Neural cell (in vitro differentiated cells): Measurements from ENCODE around the gene FOXF1. TPM values are rescaled to one million over a fixed set of nuclear protein-coding genes. Genes with fewer than 3 reads are reported as not detected.

Experiments used
- H2AFZ ChIP-seq: fragments of 200-600, 300-800 bp; sonication (generic), shearing (Covaris generic); 2 replicates; pipeline ENCODE4 v1.6.0; 2014; ENCODE audit warnings: low read depth, mild to moderate bottlenecking, antibody characterized with exemption, low read length, moderate library complexity
- H3F3A ChIP-seq: fragments of 200-600 bp; shearing (Covaris generic); 2 replicates; pipeline ENCODE4 v1.6.1; 2016; ENCODE audit warnings: mild to moderate bottlenecking, moderate library complexity, mixed read lengths, antibody characterized with exemption, low read length; ENCODE audit not compliant: insufficient read depth, poor library complexity, severe bottlenecking
- H3K27ac ChIP-seq: fragments of 200-600, 300-800 bp; sonication (generic), shearing (Covaris generic); 2 replicates; pipeline ENCODE4 v1.5.1; 2014; ENCODE audit warnings: mild to moderate bottlenecking, low read length, moderate library complexity
- H3K27me3 ChIP-seq: fragments of 300-800, 200-600 bp; sonication (generic), shearing (Covaris generic); 2 replicates; pipeline ENCODE4 v1.6.0; 2014; ENCODE audit warnings: mild to moderate bottlenecking, low read depth, low read length, moderate library complexity; ENCODE audit not compliant: insufficient read depth
- H3K36me3 ChIP-seq: fragments of 300-800, 200-600 bp; sonication (generic), shearing (Covaris generic); 2 replicates; pipeline ENCODE4 v1.5.1; 2014; ENCODE audit warnings: mild to moderate bottlenecking, antibody characterized with exemption, low read length, moderate library complexity; ENCODE audit not compliant: insufficient read depth
- H3K4me2 ChIP-seq: fragments of 300-800, 200-600 bp; sonication (generic), shearing (Covaris generic); 2 replicates; pipeline ENCODE4 v1.6.0; 2014; ENCODE audit warnings: mild to moderate bottlenecking, low read length
- H3K4me3 ChIP-seq: fragments of 300-800, 200-600 bp; sonication (generic), shearing (Covaris generic); 2 replicates; pipeline ENCODE4 v1.5.1; 2014; ENCODE audit warnings: mild to moderate bottlenecking, low read length, moderate library complexity
- H3K79me2 ChIP-seq: fragments of 200-600 bp; shearing (Covaris generic); replicated peaks from 2 replicates; pipeline ENCODE4 v1.6.0; 2014; ENCODE audit warnings: mild to moderate bottlenecking, low read length, moderate library complexity; ENCODE audit not compliant: insufficient read depth
- H3K9ac ChIP-seq: fragments of 300-800, 200-600 bp; sonication (generic), shearing (Covaris generic); 2 replicates; pipeline ENCODE4 v1.6.1; 2016; ENCODE audit warnings: mild to moderate bottlenecking, low read length, mixed read lengths
- H3K9me2 ChIP-seq: fragments of 200-600 bp; shearing (Covaris generic); 2 replicates; pipeline ENCODE4 v1.6.1; 2016; ENCODE audit warnings: mild to moderate bottlenecking, low read length, mixed read lengths; ENCODE audit not compliant: insufficient read depth
- H3K9me3 ChIP-seq: fragments of 200-600, 300-800 bp; sonication (generic), shearing (Covaris generic); 2 replicates; pipeline ENCODE4 v1.6.1; 2016; ENCODE audit warnings: mild to moderate bottlenecking, mixed run types, low read length, moderate library complexity, mixed read lengths
- H4K20me1 ChIP-seq: fragments of 200-600 bp; shearing (Covaris generic); 2 replicates; pipeline ENCODE4 v1.6.1; 2016; ENCODE audit warnings: mild to moderate bottlenecking, mixed run types; ENCODE audit not compliant: insufficient read depth
- EP300 ChIP-seq: fragments of 450-650 bp; conservative IDR thresholded peaks from 2 replicates; pipeline ENCODE4 v1.6.1; 2014; ENCODE audit warnings: antibody characterized with exemption, mild to moderate bottlenecking, moderate library complexity; ENCODE audit not compliant: poor library complexity, severe bottlenecking
- EZH2 ChIP-seq: fragments of 200-600, 300-800 bp; shearing (Covaris generic), sonication (generic); IDR thresholded peaks from 2 replicates; pipeline ENCODE4 v1.6.1; 2014; ENCODE audit warnings: antibody characterized with exemption, low read length, borderline replicate concordance, mild to moderate bottlenecking; ENCODE audit not compliant: insufficient read depth, poor library complexity, severe bottlenecking
- MXI1 ChIP-seq: fragments of 450-650 bp; conservative IDR thresholded peaks from 2 replicates; pipeline ENCODE4 v1.6.1; 2014; ENCODE audit warnings: antibody characterized with exemption, mild to moderate bottlenecking; ENCODE audit not compliant: poor library complexity, severe bottlenecking
- POLR2AphosphoS5 ChIP-seq: IDR thresholded peaks from 2 replicates; pipeline ENCODE4 v1.6.1; 2012
- RAD21 ChIP-seq: fragments of 450-650 bp; conservative IDR thresholded peaks from 2 replicates; pipeline ENCODE4 v1.6.1; 2014; ENCODE audit warnings: antibody characterized with exemption, mild to moderate bottlenecking, moderate library complexity
- REST ChIP-seq: IDR thresholded peaks from 2 replicates; pipeline ENCODE4 v1.6.1; 2012; ENCODE audit warnings: borderline replicate concordance
- SMC3 ChIP-seq: fragments of 450-650 bp; conservative IDR thresholded peaks from 2 replicates; pipeline ENCODE4 v1.6.1; 2014; ENCODE audit warnings: antibody characterized with exemption, mild to moderate bottlenecking, moderate library complexity; ENCODE audit not compliant: poor library complexity
- TAF1 ChIP-seq: IDR thresholded peaks from 2 replicates; pipeline ENCODE4 v1.6.1; 2012; ENCODE audit warnings: low read depth
- polyA plus RNA-seq: library from polyadenylated mRNA; depleted of rRNA; stranded (reverse); fragments of >200 nt; gene quantifications from 2 replicates; pipeline ENCODE4 v1.2.3, GENCODE V29; 2014
- TF ChIP-seq, protein P1 (sequence below): fragments of 450-650 bp; IDR thresholded peaks from 2 replicates; pipeline ENCODE4 v1.5.1; 2014; ENCODE audit warnings: antibody characterized with exemption, mild to moderate bottlenecking, moderate library complexity; ENCODE audit not compliant: poor library complexity, severe bottlenecking

The FOXF1 gene
- polyA plus RNA-seq, 1 donor from 2014 or later: not detected

DNA sequence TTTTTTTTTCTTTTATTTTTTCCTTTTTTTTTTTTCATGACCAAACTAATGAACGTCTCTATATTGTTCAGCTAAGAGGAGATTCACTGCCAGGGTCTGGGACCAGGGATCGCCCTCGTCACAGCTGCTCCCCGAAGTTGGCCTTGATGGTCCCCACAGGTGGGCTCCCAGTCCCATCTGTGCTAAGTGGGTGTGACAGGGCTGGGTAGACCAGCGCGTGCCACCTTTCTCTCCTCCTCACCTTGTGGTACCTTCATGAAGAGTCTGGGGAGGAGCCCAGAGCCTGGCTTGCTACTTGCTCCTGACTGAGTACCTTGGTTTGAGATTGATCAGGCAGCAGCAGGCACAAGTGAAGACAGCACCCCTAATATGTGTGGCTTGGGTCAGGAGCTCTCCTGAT lies 6.5 kb upstream of the FOXF1 start:
- no peak overlapping the region for H3K27ac ChIP-seq
- peaks cover 98% of the 10 kb centered on the region for H3K27me3 ChIP-seq
- no peaks in the 10 kb centered on the region for H3K9me3 ChIP-seq
- no peak overlapping the region for H3K4me3 ChIP-seq
- no peak overlapping the region for H3K9ac ChIP-seq
- no peaks in the 10 kb centered on the region for H3K9me2 ChIP-seq
- no peaks in the 10 kb centered on the region for H3F3A ChIP-seq
- no peak overlapping the region for H2AFZ ChIP-seq
- no peaks in the 10 kb centered on the region for H4K20me1 ChIP-seq
- no peak for TF ChIP-seq REST
- TF ChIP-seq, protein P1, sequence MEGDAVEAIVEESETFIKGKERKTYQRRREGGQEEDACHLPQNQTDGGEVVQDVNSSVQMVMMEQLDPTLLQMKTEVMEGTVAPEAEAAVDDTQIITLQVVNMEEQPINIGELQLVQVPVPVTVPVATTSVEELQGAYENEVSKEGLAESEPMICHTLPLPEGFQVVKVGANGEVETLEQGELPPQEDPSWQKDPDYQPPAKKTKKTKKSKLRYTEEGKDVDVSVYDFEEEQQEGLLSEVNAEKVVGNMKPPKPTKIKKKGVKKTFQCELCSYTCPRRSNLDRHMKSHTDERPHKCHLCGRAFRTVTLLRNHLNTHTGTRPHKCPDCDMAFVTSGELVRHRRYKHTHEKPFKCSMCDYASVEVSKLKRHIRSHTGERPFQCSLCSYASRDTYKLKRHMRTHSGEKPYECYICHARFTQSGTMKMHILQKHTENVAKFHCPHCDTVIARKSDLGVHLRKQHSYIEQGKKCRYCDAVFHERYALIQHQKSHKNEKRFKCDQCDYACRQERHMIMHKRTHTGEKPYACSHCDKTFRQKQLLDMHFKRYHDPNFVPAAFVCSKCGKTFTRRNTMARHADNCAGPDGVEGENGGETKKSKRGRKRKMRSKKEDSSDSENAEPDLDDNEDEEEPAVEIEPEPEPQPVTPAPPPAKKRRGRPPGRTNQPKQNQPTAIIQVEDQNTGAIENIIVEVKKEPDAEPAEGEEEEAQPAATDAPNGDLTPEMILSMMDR: no peak
- TF ChIP-seq EP300: no peak
- no peak for TF ChIP-seq MXI1
- no peak for TF ChIP-seq EZH2
- no peaks in the 10 kb centered on the region for H3K36me3 ChIP-seq
- no peak overlapping the region for H3K4me2 ChIP-seq
- no peaks in the 10 kb centered on the region for H3K79me2 ChIP-seq

DNA sequence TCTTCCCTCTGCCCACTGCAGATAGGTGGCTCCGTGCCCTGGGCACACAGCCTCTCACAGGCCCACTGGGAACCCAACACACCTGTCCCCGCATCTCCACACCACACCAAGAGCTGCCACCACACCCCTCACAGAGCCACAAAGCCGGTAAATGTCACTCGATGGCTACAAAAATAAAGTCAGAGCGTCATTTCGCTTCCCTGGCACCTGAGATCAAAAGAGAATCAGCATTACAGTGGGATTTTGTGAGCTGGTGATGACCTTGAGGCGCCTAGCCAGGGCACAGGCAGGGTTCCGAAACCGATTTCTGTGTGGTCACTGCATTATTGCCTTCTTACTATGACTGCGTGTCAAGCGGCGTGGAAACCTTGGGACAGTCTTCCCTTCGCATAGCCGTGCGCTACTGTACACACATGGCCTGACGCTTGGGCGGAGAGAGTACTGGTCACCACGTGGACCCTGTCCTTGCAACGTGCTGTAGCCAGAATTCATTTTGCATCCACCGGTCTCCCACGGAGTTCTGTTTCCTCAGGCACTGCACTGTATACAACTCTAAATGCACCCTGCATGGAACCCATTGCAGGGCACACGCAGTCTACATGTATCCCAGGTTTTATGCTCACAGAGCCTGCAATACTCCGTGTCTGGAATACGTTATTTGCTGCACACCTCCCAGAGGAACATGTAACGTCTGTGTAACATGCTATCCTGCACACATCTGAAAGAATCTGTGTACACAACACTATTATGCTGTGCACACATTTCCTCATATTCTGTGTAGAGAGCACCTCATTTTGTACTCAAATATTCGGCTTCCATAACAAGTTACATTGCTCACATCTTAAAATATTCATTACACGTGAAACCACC lies 5.8 kb upstream of the FOXF1 start:
- TF ChIP-seq MXI1 (no peak), TAF1 (no peak), EZH2 (peak; percentile 45), REST (no peak), RAD21 (no peak), EP300 (no peak), SMC3 (no peak), POLR2AphosphoS5 (no peak)
- TF ChIP-seq, protein P1: no peak
- Histone ChIP-seq H3K27me3 (peaks cover 98% of the 10 kb centered on the region), H2AFZ (no peak overlapping the region), H3K9ac (no peak overlapping the region), H3K27ac (no peak overlapping the region), H3K79me2 (no peaks in the 10 kb centered on the region), H3K4me2 (no peak overlapping the region), H3K9me2 (no peaks in the 10 kb centered on the region), H3F3A (no peaks in the 10 kb centered on the region), H3K36me3 (no peaks in the 10 kb centered on the region), H3K9me3 (no peaks in the 10 kb centered on the region), H4K20me1 (no peaks in the 10 kb centered on the region), H3K4me3 (no peak overlapping the region)
